GM12875 (cell line): Measurements from ENCODE around the gene PLEKHA7.

Experiments
- H3K4me3 ChIP-seq: one replicate; pipeline ENCODE4 v1.5.1; 2011; ENCODE audit warnings: low read depth, low read length, control low read depth
- TF ChIP-seq, protein P1 (sequence below): IDR thresholded peaks from 2 replicates; pipeline ENCODE4 v1.5.1; 2011; ENCODE audit warnings: low read depth, mild to moderate bottlenecking, control low read depth, inconsistent platforms, low read length, moderate library complexity, borderline replicate concordance; ENCODE audit not compliant: insufficient read depth

PLEKHA7 gene

DNA sequence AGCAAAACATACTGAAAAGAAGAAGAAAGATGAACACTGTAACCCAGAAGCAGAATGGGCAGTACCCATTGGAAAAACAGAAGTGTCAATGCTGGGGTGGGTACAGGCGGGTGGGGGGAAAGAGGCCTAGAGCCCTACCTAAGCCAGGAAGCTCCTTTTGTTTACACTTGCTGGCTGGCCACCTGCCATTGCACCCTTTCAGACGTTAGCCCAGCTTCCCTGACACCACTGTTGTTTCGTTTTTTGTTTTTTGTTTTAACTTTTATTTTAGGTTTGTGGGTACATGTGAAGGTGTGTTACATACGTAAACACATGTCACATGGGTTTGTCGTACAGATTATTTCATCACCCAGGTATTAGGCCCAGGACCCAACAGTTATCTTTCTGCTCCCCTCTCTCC lies 55.4 kb downstream of the PLEKHA7 start:
- H3K4me3 ChIP-seq, result no peak overlapping the region
- TF ChIP-seq, protein P1, sequence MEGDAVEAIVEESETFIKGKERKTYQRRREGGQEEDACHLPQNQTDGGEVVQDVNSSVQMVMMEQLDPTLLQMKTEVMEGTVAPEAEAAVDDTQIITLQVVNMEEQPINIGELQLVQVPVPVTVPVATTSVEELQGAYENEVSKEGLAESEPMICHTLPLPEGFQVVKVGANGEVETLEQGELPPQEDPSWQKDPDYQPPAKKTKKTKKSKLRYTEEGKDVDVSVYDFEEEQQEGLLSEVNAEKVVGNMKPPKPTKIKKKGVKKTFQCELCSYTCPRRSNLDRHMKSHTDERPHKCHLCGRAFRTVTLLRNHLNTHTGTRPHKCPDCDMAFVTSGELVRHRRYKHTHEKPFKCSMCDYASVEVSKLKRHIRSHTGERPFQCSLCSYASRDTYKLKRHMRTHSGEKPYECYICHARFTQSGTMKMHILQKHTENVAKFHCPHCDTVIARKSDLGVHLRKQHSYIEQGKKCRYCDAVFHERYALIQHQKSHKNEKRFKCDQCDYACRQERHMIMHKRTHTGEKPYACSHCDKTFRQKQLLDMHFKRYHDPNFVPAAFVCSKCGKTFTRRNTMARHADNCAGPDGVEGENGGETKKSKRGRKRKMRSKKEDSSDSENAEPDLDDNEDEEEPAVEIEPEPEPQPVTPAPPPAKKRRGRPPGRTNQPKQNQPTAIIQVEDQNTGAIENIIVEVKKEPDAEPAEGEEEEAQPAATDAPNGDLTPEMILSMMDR, result no peak

DNA sequence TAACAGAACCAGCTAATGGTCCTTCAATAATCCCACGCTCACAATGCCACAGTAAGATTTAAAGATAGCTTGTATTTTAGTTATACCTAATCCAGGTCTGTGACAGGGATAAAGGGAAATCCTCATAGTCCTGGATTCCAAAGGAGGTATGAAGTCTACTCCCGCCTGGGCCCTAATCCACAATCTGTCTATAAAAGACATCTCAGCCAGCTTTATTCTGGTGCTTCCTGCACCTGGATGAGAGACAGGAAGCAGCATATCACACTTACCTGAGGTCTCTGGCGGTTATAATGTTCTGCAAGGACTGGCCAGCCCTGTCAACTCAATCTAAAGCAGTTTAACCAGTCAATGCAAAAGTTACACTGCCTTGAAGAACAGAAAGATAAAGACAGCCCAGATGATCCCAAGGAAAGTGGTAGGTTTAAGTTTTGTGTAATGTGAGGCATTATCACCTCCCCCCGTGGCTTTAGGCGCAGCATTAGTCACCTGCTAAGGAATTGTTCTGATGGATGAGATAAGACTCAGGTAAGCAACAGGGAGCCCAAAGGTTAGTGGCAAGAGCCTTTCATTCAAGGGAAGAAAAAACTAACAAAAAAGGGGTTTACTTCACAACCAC lies 57.6 kb downstream of the PLEKHA7 start:
- TF ChIP-seq, protein P1, result no peak
- no peak overlapping the region for H3K4me3 ChIP-seq

DNA sequence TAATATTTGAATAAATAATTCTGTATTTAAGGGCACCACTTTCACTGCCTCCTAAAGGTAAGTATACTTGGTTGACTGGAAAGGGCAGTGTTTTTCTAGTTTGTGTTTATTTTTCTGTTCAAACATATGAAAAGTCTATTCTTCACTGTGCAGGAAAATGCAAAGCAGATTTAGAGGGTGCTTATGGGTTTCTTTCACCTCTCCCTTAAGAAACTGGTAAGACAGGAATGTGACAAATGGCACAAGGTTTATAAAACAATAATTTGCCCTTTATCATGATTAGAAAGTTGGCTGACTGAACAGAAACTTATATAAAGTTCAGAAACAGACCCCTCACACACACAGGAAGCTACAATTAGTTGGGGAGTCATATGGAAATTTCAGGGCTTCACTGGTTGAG lies 60.6 kb downstream of the PLEKHA7 start:
- no peak overlapping the region for H3K4me3 ChIP-seq
- TF ChIP-seq, protein P1, result no peak

DNA sequence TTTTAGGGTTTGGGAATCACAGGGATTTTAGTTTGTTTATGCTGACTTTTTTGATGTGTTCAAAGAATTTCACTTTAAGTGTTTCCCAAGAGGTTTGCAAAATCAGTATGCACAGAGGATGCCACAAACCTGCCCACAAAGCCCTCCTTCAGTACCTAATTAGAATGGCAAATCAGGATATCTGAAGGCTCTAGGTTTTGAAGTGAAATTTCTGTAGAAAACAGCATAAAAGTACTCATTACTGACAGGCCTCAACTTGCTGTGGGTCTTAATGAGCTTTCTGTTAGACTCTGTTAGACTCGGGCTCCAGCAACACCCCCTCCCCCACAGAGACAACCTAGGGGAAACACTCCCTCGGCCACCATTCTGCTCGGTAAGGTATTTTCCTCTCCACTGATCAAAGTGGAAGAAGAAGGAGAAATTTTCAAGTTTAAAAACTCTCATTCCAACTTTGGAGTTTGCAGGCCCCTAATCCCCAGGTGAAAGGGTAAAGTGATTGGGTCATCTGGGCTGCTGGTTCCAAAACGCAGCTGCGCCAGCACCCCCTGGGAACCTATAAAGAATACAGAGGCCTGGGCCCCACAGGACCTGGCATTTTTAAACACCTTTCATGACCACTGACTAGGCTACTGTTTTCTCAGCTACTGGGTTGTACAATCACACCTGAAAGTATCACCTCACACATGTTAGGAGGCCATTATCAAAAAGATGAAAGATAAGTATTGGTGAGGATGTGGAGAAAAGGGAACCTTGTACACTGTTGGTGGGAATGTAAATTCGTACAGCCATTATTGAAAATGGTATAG lies 67.5 kb downstream of the PLEKHA7 start:
- TF ChIP-seq, protein P1, result no peak

DNA sequence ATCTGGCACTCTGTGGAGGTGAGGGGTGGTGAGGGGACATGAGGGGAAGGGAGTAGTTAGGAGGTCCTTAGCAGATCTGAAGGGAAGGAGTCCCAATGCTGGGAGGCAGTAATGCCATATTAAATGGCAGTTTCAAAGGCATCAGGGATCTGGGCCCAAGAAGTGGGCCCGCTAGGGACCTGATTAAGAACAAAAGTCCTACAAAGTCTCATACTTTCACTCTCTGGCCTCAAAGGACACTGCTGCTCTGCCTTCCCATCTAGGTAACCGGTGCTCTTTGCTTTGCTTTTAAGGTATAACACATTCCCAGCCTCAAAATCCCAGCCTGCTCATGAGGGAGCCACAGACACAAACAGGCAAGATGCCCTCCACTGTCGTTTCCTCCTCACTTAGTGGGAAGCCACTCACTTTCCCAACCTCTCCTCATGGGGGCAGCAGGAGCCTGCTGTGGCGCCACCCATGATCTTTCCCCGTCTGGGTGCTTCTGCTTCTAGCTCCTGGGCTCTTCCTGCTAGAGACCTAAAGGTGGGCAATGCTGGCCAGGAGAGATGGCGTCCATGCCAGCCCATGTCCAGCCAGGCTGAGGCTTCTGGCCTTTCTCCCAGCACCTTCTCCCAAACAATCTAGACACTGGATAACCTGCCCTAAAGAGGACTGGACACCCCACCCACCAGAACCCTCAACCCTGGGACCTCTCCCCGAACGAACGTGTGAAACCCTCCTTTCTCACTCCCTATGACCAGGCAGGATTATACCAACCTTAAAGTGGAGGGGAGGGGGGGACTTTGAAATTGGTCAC lies 68.3 kb downstream of the PLEKHA7 start:
- TF ChIP-seq, protein P1, result peak; percentile 79
- no peak overlapping the region for H3K4me3 ChIP-seq

More for the DNA sequence above, 67.5 kb downstream of the PLEKHA7 start:
- no peak overlapping the region for H3K4me3 ChIP-seq

DNA sequence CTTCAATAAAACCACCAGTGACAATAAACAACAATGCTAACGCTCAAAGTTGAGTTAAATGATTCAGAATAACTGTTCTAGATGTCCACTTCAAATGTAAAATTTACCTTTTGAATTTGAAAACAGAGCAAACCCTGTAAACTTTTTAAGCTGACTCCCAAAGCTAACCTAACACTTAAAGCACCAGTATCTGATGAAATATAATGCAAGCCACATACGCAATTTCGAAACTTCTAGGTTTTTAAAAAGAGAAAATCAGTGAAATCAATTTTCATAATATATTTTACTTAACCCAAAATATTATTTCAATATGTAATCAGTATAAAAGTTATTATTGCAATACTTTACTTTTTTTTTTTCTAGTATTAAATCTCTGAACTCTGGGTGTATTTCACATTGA lies 71.3 kb downstream of the PLEKHA7 start:
- no peak overlapping the region for H3K4me3 ChIP-seq

More for the DNA sequence above, 71.3 kb downstream of the PLEKHA7 start:
- TF ChIP-seq, protein P1, result no peak
